SK-N-SH (cell line): Measurements from ENCODE around the gene NUFIP1. TPM values are rescaled to one million over a fixed set of nuclear protein-coding genes. Genes with fewer than 3 reads are reported as not detected.

Source experiments
- CTCF ChIA-PET: fragments of 300-600, 350-600 bp; formaldehyde crosslinking; extraction: SDS; loops from one replicate; lab custom pipeline; 2021; lab: Yijun Ruan, JAX
- POLR2A ChIA-PET: fragments of 350-600 bp; sonication (Branson Sonifier 250); formaldehyde crosslinking; extraction: SDS; loops from one replicate; lab custom pipeline; 2020; ENCODE audit warnings: antibody characterized with exemption, inconsistent platforms; lab: Yijun Ruan, JAX
- DNase-seq: peaks from one replicate; pipeline ENCODE4 v3.0.0; 2012
- H2AFZ ChIP-seq: fragments of 200-600 bp; sonication (generic); 2 replicates; pipeline ENCODE4 v1.8.1; 2016; ENCODE audit warnings: antibody characterized with exemption, mild to moderate bottlenecking, low read depth
- H3F3A ChIP-seq: fragments of 200-600 bp; sonication (generic); replicated peaks from 2 replicates; pipeline ENCODE3; 2016; ENCODE audit warnings: antibody characterized with exemption, mild to moderate bottlenecking; ENCODE audit not compliant: insufficient read depth
- H3K27ac ChIP-seq, 2 experiments: fragments of 200-500 bp in 1 of 2; fragments of 200-600 bp in 1 of 2; sonication (Bioruptor generic) in 1 of 2; sonication (generic), shearing (Covaris generic) in 1 of 2; 2 replicates each; pipeline versions ENCODE4 v1.5.1 to v1.6.1; 2014 to 2016; ENCODE audit warnings: low read depth in 2 of 2, inconsistent platforms in 1 of 2, low read length in 1 of 2, mild to moderate bottlenecking in 1 of 2, mixed read lengths in 1 of 2
- H3K27me3 ChIP-seq: fragments of 200-600 bp; sonication (generic), shearing (Covaris generic); 2 replicates; pipeline ENCODE4 v1.6.1; 2016; ENCODE audit warnings: mixed run types; ENCODE audit not compliant: insufficient read depth
- H3K36me3 ChIP-seq, 2 experiments: fragments of 200-500 bp in 1 of 2; fragments of 200-600 bp in 1 of 2; sonication (Bioruptor generic) in 1 of 2; sonication (generic) in 1 of 2; replicated peaks in 1 of 2; 2 replicates each; pipeline versions ENCODE3 to v1.5.1; 2014 to 2016; ENCODE audit warnings: low read length in 1 of 2, mild to moderate bottlenecking in 1 of 2; ENCODE audit not compliant: insufficient read depth in 2 of 2, control insufficient read depth in 1 of 2
- H3K4me1 ChIP-seq, 2 experiments: fragments of 200-500 bp in 1 of 2; fragments of 200-600 bp in 1 of 2; sonication (Bioruptor generic) in 1 of 2; sonication (generic), shearing (Covaris generic) in 1 of 2; 2 replicates each; pipeline versions ENCODE4 v1.5.1 to v1.6.1; 2014 to 2016; ENCODE audit warnings: low read depth in 1 of 2, low read length in 1 of 2, mixed run types in 1 of 2; ENCODE audit not compliant: insufficient read depth in 2 of 2, control insufficient read depth in 1 of 2
- H3K4me2 ChIP-seq: fragments of 200-600 bp; sonication (generic), shearing (Covaris generic); 2 replicates; pipeline ENCODE4 v1.6.1; 2017; ENCODE audit warnings: mixed run types
- H3K4me3 ChIP-seq, 2 experiments: fragments of 200-500 bp in 1 of 2; fragments of 200-600 bp in 1 of 2; sonication (Bioruptor generic) in 1 of 2; sonication (generic), shearing (Covaris generic) in 1 of 2; 2 replicates each; pipeline versions ENCODE4 v1.5.1 to v1.8.1; 2014 to 2016; ENCODE audit warnings: low read depth in 2 of 2, inconsistent platforms in 1 of 2, low read length in 1 of 2, mild to moderate bottlenecking in 1 of 2, mixed read lengths in 1 of 2, moderate library complexity in 1 of 2
- H3K79me2 ChIP-seq: fragments of 200-600 bp; sonication (generic); 2 replicates; pipeline ENCODE4 v1.8.1; 2017; ENCODE audit warnings: mild to moderate bottlenecking; ENCODE audit not compliant: insufficient read depth
- H3K9ac ChIP-seq: fragments of 200-600 bp; sonication (generic); 2 replicates; pipeline ENCODE4 v1.6.1; 2017; ENCODE audit warnings: mixed run types
- H3K9me2 ChIP-seq: fragments of 200-600 bp; sonication (generic); 2 replicates; pipeline ENCODE4 v1.6.1; 2017; ENCODE audit warnings: mixed run types
- H3K9me3 ChIP-seq: fragments of 200-600 bp; sonication (generic); 2 replicates; pipeline ENCODE4 v1.6.1; 2017; ENCODE audit warnings: mixed run types, mild to moderate bottlenecking, moderate library complexity
- H4K20me1 ChIP-seq: fragments of 200-600 bp; sonication (generic); 2 replicates; pipeline ENCODE4 v1.6.1; 2017; ENCODE audit warnings: mild to moderate bottlenecking, mixed run types; ENCODE audit not compliant: insufficient read depth
- CHD2 ChIP-seq: fragments of 150-350 bp; IDR thresholded peaks from 2 replicates; pipeline ENCODE4 v1.6.1; 2018; ENCODE audit warnings: low read length; ENCODE audit not compliant: partially characterized antibody
- IRF3 ChIP-seq: fragments of 150-350 bp; IDR thresholded peaks from 2 replicates; pipeline ENCODE4 v1.6.1; 2016; ENCODE audit warnings: mild to moderate bottlenecking, low read depth, low read length
- RAD21 ChIP-seq: IDR thresholded peaks from 2 replicates; pipeline ENCODE4 v1.6.1; 2012; ENCODE audit warnings: mild to moderate bottlenecking, low read length
- RFX5 ChIP-seq: IDR thresholded peaks from 2 replicates; pipeline ENCODE4 v1.6.1; 2012; ENCODE audit warnings: mild to moderate bottlenecking, improper control_type of control experiment, low read length
- RXRA ChIP-seq: IDR thresholded peaks from 2 replicates; pipeline ENCODE4 v1.4.0; 2012; ENCODE audit warnings: low read depth, mild to moderate bottlenecking, borderline replicate concordance
- WGBS: methylation state at CpG from one replicate; pipeline ENCODE4 v1.1.6; 2017; ENCODE audit warnings: low lambda C conversion rate; 5-methylcytosine and 5-hydroxymethylcytosine counted together
- polyA plus RNA-seq, 3 experiments: library from polyadenylated mRNA; depleted of rRNA; stranded (reverse); fragments of >200 nt; gene quantifications; 2 replicates each; pipeline ENCODE4 v1.2.3, GENCODE V29; 2012
- TF ChIP-seq, protein P1 (sequence below): fragments of 200-600 bp; sonication (generic); IDR thresholded peaks from 2 replicates; pipeline ENCODE4 v1.6.1; 2017; ENCODE audit warnings: antibody characterized with exemption, mild to moderate bottlenecking, moderate library complexity
- TF ChIP-seq, protein P2 (sequence below): fragments of 150-350 bp; IDR thresholded peaks from 2 replicates; pipeline ENCODE4 v1.6.1; 2017; ENCODE audit warnings: antibody characterized with exemption, low read length, low read depth, borderline replicate concordance

NUFIP1 gene
- polyA plus RNA-seq, 1 of the 3 experiments (the other 2 are of a cell fraction) = 1.9 TPM

DNA sequence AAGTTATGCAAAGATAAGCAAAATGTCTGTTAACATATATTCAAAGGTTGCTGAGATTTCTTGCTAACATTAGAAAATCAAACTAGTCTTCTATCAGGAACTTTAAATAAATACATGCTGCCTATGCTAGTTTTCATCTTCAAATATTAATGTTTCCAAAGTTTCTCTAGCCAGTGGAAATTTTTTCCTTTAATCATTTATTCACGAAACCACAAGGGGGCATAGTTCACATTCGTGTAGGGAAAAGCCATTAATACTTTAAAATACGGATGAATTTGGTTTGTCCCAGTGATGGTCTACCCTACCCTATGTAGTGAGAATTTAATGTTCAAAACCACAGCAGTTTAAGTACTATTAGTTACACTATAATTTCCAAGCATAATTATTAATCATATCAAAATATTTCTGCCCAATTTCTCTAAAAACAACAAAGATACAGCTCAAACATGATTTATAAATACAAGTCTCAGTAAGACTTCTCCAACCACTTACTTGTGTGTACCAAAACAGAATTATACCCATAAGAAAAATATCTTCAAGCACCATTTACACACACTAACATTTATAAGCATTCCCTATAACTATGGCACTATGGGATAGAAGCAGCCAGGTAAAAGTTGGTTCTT is 16.2 kb downstream of the NUFIP1 start:
- Histone ChIP-seq H3K27me3 (no peaks in the 10 kb centered on the region), H2AFZ (no peak overlapping the region), H3K9ac (no peak overlapping the region), H3K4me2 (no peak overlapping the region), H3K79me2 (peaks cover 15% of the 10 kb centered on the region; the same call in 1 of the 2 replicates), H3K4me3 (no peak overlapping the region), H3K27ac (no peak overlapping the region; a peak in 1 of 4 replicates), H3K36me3 (peaks cover 8 to 56% of the 10 kb centered on the region in 2 experiments), H3F3A (peaks cover 8% of the 10 kb centered on the region), H4K20me1 (no peaks in the 10 kb centered on the region), H3K9me3 (no peaks in the 10 kb centered on the region), H3K9me2 (no peaks in the 10 kb centered on the region), H3K4me1 (peaks cover 0 to 16% of the 10 kb centered on the region in 2 experiments; a peak in 2 of 4 replicates)
- TF ChIP-seq, protein P1, sequence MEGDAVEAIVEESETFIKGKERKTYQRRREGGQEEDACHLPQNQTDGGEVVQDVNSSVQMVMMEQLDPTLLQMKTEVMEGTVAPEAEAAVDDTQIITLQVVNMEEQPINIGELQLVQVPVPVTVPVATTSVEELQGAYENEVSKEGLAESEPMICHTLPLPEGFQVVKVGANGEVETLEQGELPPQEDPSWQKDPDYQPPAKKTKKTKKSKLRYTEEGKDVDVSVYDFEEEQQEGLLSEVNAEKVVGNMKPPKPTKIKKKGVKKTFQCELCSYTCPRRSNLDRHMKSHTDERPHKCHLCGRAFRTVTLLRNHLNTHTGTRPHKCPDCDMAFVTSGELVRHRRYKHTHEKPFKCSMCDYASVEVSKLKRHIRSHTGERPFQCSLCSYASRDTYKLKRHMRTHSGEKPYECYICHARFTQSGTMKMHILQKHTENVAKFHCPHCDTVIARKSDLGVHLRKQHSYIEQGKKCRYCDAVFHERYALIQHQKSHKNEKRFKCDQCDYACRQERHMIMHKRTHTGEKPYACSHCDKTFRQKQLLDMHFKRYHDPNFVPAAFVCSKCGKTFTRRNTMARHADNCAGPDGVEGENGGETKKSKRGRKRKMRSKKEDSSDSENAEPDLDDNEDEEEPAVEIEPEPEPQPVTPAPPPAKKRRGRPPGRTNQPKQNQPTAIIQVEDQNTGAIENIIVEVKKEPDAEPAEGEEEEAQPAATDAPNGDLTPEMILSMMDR = peak; percentile 71
- TF ChIP-seq RAD21 (peak; percentile 51; the same call in 1 of the 2 replicates), IRF3 (no peak)
- POLR2A ChIA-PET = no interaction called here
- DNase-seq = peak; percentile 34
- CTCF ChIA-PET = interaction anchor here (0.6 to 2.0 kb wide), 25 partner anchors 10 to 1073 kb away, joined by 3 to 23 read pairs (median 3); no protein-coding TSS in a partner anchor
- 12% methylated on average over 3 of the region's 3 CpGs for WGBS

GRCh38 chr13:44971656-44972595 is 17.3 kb downstream of the NUFIP1 start:
- no peaks in the 10 kb centered on the region for H3K27me3 ChIP-seq
- H3K27ac ChIP-seq = peak overlapping the region in 1 of 2 experiments; percentile 9; a peak in 1 of 4 replicates

More at GRCh38 chr13:44971656-44972595, 17.3 kb downstream of the NUFIP1 start:
- Histone ChIP-seq H3K4me1 (peaks cover 0 to 17% of the 10 kb centered on the region in 2 experiments; a peak in 2 of 4 replicates), H3K4me2 (no peak overlapping the region), H3K36me3 (peaks cover 0 to 53% of the 10 kb centered on the region in 2 experiments), H3K9me3 (no peaks in the 10 kb centered on the region), H3F3A (peaks cover 8% of the 10 kb centered on the region), H3K4me3 (no peak overlapping the region), H3K79me2 (peaks cover 20% of the 10 kb centered on the region; the same call in 1 of the 2 replicates), H3K9me2 (no peaks in the 10 kb centered on the region), H4K20me1 (no peaks in the 10 kb centered on the region), H2AFZ (no peak overlapping the region), H3K9ac (no peak overlapping the region)
- 92% methylated on average over 7 of the region's 7 CpGs for WGBS
- TF ChIP-seq RFX5 (no peak), CHD2 (no peak), IRF3 (no peak), RXRA (no peak)
- TF ChIP-seq, protein P2, sequence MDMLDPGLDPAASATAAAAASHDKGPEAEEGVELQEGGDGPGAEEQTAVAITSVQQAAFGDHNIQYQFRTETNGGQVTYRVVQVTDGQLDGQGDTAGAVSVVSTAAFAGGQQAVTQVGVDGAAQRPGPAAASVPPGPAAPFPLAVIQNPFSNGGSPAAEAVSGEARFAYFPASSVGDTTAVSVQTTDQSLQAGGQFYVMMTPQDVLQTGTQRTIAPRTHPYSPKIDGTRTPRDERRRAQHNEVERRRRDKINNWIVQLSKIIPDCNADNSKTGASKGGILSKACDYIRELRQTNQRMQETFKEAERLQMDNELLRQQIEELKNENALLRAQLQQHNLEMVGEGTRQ = no peak
- CTCF ChIA-PET = interaction anchor here (0.6 to 3.7 kb wide), 8 partner anchors 17 to 491 kb away, joined by 3 to 26 read pairs (median 7); no protein-coding TSS in a partner anchor
- POLR2A ChIA-PET = no interaction called here
- DNase-seq = no peak
